DOHH2 (cell line): Measurements from ENCODE around the gene KRT5.

ENCODE experiments used
- H3F3A ChIP-seq: fragments of 200-600 bp; sonication (generic), shearing (Covaris generic); 2 replicates; pipeline ENCODE4 v1.6.0; 2016; ENCODE audit warnings: antibody characterized with exemption, mild to moderate bottlenecking; ENCODE audit not compliant: control insufficient read depth, insufficient read depth
- H3K27ac ChIP-seq: fragments of 200-600 bp; sonication (generic); 2 replicates; pipeline ENCODE4 v1.5.1; 2014; ENCODE audit warnings: low read depth, mild to moderate bottlenecking, low read length, moderate library complexity
- H3K27me3 ChIP-seq: fragments of 200-600 bp; sonication (generic); 2 replicates; pipeline ENCODE4 v1.6.1; 2014; ENCODE audit warnings: mild to moderate bottlenecking, low read length, mixed read lengths; ENCODE audit not compliant: control insufficient read depth
- H3K36me3 ChIP-seq: fragments of 200-600 bp; sonication (generic); 2 replicates; pipeline ENCODE4 v1.6.1; 2014; ENCODE audit warnings: mild to moderate bottlenecking, low read length, moderate library complexity, mixed read lengths; ENCODE audit not compliant: control insufficient read depth
- H3K4me1 ChIP-seq: fragments of 200-600 bp; sonication (generic); 2 replicates; pipeline ENCODE4 v1.6.1; 2014; ENCODE audit warnings: mild to moderate bottlenecking, low read length, mixed read lengths; ENCODE audit not compliant: control insufficient read depth
- H3K4me2 ChIP-seq: fragments of 200-600 bp; sonication (generic); 2 replicates; pipeline ENCODE4 v1.6.0; 2014; ENCODE audit warnings: mild to moderate bottlenecking, low read length, moderate library complexity
- H3K4me3 ChIP-seq: fragments of 200-600 bp; sonication (generic); 2 replicates; pipeline ENCODE4 v1.5.1; 2014; ENCODE audit warnings: mild to moderate bottlenecking, low read length, mixed read lengths
- H3K79me2 ChIP-seq: fragments of 200-600 bp; sonication (generic); 2 replicates; pipeline ENCODE4 v1.6.1; 2014; ENCODE audit warnings: mild to moderate bottlenecking, low read length, mixed read lengths; ENCODE audit not compliant: control insufficient read depth
- H3K9me2 ChIP-seq: fragments of 200-600 bp; sonication (generic); replicated peaks from 2 replicates; pipeline ENCODE4 v1.6.1; 2014; ENCODE audit warnings: mild to moderate bottlenecking, low read length, mixed read lengths; ENCODE audit not compliant: control insufficient read depth
- H3K9me3 ChIP-seq: fragments of 200-600 bp; sonication (generic); 2 replicates; pipeline ENCODE4 v1.6.1; 2014; ENCODE audit warnings: antibody characterized with exemption, low read length, mixed read lengths; ENCODE audit not compliant: control insufficient read depth, insufficient read depth
- H4K20me1 ChIP-seq: fragments of 200-600 bp; sonication (generic); 2 replicates; pipeline ENCODE4 v1.6.0; 2014; ENCODE audit warnings: low read depth, mild to moderate bottlenecking, antibody characterized with exemption, low read length, moderate library complexity; ENCODE audit not compliant: control insufficient read depth, insufficient read depth
- EZH2phosphoT487 ChIP-seq: fragments of 200-600 bp; sonication (generic); IDR thresholded peaks from 2 replicates; pipeline ENCODE4 v1.6.1; 2017; ENCODE audit warnings: borderline replicate concordance, mild to moderate bottlenecking, antibody characterized with exemption, low read length, moderate library complexity, mixed read lengths
- TF ChIP-seq, protein P1 (sequence below): fragments of 200-600 bp; sonication (generic); IDR thresholded peaks from one replicate; pipeline ENCODE4 v1.5.1; 2014; ENCODE audit warnings: antibody characterized with exemption, mild to moderate bottlenecking, low read depth, low read length; ENCODE audit not compliant: poor library complexity, severe bottlenecking

The KRT5 gene

DNA sequence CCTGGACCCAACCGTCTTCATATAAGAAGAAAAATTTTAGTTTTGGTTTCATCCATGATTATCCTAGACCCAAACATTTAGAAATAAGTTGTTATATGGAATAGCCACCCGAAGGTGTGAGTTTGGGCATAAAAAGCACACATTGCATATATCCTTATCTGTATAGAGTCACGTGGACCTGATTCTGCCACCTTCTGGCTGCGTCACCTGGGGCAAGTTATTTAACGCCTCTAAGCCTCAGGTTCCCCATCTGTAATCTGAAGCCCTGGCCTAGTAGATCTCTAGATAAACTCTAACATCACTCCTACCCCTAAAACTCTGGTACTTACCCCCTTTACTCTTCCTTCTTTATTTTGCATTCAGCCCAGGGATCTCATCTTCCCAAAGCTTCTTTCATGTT lies 14.3 kb upstream of the KRT5 start:
- Histone ChIP-seq H3K4me2 (no peak overlapping the region), H3K27ac (no peak overlapping the region)

DNA sequence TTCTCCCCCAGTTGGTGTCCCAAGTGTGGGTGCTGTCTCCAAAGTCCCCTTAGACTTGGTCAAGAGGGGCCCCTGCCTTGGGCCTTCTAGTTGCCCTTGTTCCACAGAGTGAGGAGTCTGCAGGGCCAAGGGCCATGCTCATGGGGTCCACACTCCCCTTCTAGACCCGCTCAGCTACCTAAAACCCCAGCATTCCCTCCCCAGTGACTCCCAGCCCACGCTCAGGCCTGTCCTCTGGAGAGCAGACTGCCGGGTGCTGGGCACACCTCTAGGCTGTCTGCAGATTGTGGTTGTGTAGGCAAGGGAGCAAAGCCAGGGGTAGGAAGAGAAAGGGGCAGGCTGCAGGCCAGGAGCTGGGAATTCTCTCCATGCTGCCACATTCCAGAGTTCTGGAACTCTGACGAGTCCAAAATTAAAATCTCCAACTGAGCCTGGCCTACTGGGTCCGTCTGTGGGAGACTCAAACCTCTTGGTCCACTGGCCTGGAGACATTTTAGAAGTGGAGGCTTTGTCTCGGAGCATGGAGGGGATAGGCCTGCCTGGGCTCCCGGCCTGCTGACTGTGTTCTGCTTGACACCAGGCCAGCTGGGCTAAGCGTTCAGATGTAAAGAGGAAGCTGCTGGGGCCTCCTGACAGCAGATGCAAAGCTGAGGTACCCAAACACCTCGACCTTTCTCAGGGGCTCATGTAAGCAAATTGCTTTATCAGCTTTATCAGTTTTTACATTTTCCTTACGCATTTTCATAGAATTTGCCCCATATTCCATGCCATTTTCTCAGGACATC lies 13.7 kb upstream of the KRT5 start:
- Histone ChIP-seq H3K36me3 (no peaks in the 10 kb centered on the region), H3K4me1 (no peaks in the 10 kb centered on the region), H3K4me3 (no peak overlapping the region), H4K20me1 (no peaks in the 10 kb centered on the region), H3K9me2 (no peaks in the 10 kb centered on the region), H3K27ac (no peak overlapping the region), H3K27me3 (no peaks in the 10 kb centered on the region), H3F3A (no peaks in the 10 kb centered on the region), H3K9me3 (no peaks in the 10 kb centered on the region), H3K79me2 (no peaks in the 10 kb centered on the region), H3K4me2 (no peak overlapping the region)
- TF ChIP-seq EZH2phosphoT487 = no peak
- TF ChIP-seq, protein P1, sequence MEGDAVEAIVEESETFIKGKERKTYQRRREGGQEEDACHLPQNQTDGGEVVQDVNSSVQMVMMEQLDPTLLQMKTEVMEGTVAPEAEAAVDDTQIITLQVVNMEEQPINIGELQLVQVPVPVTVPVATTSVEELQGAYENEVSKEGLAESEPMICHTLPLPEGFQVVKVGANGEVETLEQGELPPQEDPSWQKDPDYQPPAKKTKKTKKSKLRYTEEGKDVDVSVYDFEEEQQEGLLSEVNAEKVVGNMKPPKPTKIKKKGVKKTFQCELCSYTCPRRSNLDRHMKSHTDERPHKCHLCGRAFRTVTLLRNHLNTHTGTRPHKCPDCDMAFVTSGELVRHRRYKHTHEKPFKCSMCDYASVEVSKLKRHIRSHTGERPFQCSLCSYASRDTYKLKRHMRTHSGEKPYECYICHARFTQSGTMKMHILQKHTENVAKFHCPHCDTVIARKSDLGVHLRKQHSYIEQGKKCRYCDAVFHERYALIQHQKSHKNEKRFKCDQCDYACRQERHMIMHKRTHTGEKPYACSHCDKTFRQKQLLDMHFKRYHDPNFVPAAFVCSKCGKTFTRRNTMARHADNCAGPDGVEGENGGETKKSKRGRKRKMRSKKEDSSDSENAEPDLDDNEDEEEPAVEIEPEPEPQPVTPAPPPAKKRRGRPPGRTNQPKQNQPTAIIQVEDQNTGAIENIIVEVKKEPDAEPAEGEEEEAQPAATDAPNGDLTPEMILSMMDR = no peak

More for the DNA sequence above, 14.3 kb upstream of the KRT5 start:
- Histone ChIP-seq H3K36me3 (no peaks in the 10 kb centered on the region), H3K9me2 (no peaks in the 10 kb centered on the region), H3K27me3 (no peaks in the 10 kb centered on the region), H3F3A (no peaks in the 10 kb centered on the region), H4K20me1 (no peaks in the 10 kb centered on the region), H3K4me1 (no peaks in the 10 kb centered on the region), H3K4me3 (no peak overlapping the region), H3K9me3 (no peaks in the 10 kb centered on the region), H3K79me2 (no peaks in the 10 kb centered on the region)
- TF ChIP-seq, protein P1 = peak; percentile 46
- no peak for TF ChIP-seq EZH2phosphoT487

DNA sequence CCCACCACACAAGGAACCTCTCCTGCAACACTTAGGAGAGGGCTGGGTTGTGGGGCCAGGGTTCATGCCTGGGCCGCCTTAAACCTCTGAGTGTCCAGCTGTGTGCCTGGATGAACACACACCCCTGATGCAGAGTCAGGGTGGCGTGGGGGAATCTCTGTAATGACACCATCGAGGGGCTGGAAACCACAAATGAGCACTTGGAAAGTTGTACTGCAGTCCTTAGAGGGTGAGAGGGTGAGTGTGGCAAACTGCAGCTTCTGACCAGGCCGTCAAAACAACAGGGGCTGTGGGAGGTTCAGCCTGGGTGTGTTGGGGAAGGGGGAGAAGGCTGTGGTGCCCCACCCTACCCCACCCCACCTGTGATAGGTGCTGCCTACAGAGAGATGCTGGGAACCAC lies 12.4 kb upstream of the KRT5 start:
- H3K27me3 ChIP-seq = no peaks in the 10 kb centered on the region
- no peak overlapping the region for H3K4me2 ChIP-seq
- H3K4me1 ChIP-seq = no peaks in the 10 kb centered on the region
- H4K20me1 ChIP-seq = no peaks in the 10 kb centered on the region
- H3K9me2 ChIP-seq = no peaks in the 10 kb centered on the region
- H3K27ac ChIP-seq = no peak overlapping the region
- H3K9me3 ChIP-seq = no peaks in the 10 kb centered on the region
- no peaks in the 10 kb centered on the region for H3K79me2 ChIP-seq
- TF ChIP-seq, protein P1 = no peak
- no peak for TF ChIP-seq EZH2phosphoT487
- no peak overlapping the region for H3K4me3 ChIP-seq
- no peaks in the 10 kb centered on the region for H3F3A ChIP-seq
- no peaks in the 10 kb centered on the region for H3K36me3 ChIP-seq
